GM19240 (cell line): Measurements from ENCODE around the gene GATD1.

ENCODE experiments used
- DNase-seq: peaks from one replicate; pipeline ENCODE4 v3.0.0; 2011; ENCODE audit warnings: low spot score; ENCODE audit not compliant: insufficient read length

The GATD1 gene

GRCh38 chr11:727281-727701 is 50.0 kb downstream of the GATD1 start:
- DNase-seq, result no peak

DNA sequence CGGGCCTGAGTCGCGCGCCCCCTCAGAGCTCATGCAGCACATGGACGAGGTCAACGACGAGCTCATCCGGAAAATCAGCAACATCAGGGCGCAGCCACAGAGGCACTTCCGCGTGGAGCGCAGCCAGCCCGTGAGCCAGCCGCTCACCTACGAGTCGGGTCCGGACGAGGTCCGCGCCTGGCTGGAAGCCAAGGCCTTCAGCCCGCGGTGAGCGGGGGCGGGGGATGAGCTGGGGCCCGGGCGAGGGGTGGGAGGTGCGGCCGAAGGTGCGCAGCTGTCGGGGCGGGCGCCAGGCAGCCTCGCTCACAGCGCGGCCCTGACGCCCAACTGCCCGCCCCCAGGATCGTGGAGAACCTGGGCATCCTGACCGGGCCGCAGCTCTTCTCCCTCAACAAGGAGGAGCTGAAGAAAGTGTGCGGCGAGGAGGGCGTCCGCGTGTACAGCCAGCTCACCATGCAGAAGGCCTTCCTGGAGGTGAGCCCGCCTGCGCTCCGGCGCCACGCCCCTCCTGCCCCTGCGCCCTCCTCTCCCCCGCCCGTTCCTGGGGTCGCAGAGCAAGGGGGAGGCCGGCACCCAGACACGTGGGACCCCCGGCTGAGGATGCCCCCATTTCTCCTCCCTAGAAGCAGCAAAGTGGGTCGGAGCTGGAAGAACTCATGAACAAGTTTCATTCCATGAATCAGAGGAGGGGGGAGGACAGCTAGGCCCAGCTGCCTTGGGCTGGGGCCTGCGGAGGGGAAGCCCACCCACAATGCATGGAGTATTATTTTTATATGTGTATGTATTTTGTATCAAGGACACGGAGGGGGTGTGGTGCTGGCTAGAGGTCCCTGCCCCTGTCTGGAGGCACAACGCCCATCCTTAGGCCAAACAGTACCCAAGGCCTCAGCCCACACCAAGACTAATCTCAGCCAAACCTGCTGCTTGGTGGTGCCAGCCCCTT is 50.7 kb downstream of the GATD1 start:
- DNase-seq, result no peak

- no peak for DNase-seq
Observed at GRCh38 chr11:725624-726202, 51.6 kb downstream of the GATD1 start.

DNA sequence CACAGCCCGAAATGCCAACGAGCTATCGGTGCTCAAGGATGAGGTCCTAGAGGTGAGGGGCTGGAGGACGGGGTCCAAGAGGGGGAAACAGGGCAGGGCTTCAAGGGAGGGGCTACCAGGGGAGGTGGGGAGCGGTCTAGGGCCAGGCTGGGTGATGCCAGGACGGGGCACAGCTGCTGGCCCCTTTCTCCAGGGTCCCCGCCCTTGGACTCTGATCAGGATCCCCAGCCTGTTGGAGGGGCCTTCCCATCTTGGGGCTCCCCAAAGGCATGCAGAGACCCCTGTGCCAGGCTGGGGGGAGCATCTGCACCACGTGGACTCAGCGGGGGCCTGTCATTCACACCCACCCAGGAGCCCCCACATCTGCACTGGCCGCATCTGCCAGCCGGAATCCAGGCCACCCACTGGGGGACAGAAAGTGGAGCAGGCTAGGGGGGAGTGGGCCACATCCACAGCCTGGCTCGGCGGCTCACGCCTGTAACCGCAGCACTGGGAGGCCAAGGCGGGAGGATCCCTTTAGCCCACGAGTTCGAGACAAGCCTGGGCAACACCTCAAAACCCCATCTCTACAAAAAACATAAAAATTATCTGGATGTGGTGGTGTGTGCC is 52.4 kb downstream of the GATD1 start:
- no peak for DNase-seq

GRCh38 chr11:724049-724777 is 53.1 kb downstream of the GATD1 start:
- DNase-seq, result no peak

GRCh38 chr11:723120-723883 is 54.0 kb downstream of the GATD1 start:
- no peak for DNase-seq

DNA sequence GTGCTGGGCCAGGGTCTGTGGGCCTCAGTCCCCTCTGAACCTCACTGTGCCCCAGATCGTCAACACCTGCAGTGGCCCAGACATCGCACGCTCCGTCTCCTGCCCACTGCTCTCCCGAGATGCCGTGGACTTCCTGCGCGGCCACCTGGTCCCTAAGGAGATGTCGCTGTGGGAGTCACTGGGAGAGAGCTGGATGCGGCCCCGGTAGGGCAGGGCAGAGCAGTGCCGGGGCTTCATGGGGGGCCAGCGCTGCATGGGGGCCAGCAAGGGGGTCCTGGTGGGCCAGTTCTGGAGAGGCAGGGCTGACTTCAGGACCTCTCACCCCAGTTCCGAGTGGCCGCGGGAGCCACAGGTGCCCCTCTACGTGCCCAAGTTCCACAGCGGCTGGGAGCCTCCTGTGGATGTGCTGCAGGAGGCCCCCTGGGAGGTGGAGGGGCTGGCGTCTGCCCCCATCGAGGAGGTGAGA is 54.9 kb downstream of the GATD1 start:
- DNase-seq, result no peak

- no peak for DNase-seq
Observed at GRCh38 chr11:721741-722345, 55.4 kb downstream of the GATD1 start.

DNA sequence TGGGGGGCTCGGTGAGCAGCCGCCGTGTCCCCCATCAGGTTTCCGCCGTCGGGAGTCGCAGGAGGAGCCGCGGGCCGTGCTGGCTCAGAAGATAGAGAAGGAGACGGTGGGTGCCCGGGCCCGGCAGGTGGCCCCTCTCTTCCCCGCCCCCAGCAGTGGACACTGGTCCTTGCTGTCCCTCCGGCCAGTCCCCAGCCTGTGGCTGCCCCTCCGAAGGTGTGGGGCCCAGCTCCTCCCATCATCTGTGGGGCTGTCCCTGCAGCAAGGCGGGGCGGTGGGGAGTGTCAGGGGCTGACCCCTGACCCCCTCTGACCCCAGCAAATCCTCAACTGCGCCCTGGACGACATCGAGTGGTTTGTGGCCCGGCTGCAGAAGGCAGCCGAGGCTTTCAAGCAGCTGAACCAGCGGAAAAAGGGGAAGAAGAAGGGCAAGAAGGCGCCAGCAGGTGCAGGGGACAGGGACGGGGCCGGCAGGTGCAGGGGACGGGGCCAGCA is 56.0 kb downstream of the GATD1 start:
- no peak for DNase-seq

GRCh38 chr11:720642-721246 is 56.5 kb downstream of the GATD1 start:
- DNase-seq, result no peak

DNA sequence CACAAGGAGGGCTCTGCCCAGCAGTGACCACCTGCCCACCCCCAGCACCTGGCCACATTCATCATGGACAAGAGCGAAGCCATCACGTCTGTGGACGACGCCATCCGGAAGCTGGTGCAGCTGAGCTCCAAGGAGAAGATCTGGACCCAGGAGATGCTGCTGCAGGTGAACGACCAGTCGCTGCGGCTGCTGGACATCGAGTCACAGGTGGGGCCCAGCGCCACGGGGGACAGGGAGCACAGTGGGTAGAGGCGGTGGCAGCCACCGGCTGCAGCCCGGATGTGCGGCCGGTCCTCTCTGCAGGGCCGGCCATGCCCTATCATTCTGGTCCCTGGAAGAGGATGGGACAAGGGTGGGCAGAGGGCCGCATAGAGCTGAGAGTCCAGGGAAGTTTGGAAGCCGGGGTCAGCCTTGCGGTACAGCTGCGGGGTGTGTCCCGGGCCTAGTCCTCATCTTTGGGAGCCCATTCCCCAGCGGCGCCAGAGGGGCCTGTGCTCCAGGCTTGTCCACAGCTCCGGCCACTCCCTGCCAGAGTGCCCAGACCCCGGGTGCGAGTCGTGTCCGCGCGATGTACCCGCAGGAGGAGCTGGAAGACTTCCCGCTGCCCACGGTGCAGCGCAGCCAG is 57.2 kb downstream of the GATD1 start:
- no peak for DNase-seq

DNA sequence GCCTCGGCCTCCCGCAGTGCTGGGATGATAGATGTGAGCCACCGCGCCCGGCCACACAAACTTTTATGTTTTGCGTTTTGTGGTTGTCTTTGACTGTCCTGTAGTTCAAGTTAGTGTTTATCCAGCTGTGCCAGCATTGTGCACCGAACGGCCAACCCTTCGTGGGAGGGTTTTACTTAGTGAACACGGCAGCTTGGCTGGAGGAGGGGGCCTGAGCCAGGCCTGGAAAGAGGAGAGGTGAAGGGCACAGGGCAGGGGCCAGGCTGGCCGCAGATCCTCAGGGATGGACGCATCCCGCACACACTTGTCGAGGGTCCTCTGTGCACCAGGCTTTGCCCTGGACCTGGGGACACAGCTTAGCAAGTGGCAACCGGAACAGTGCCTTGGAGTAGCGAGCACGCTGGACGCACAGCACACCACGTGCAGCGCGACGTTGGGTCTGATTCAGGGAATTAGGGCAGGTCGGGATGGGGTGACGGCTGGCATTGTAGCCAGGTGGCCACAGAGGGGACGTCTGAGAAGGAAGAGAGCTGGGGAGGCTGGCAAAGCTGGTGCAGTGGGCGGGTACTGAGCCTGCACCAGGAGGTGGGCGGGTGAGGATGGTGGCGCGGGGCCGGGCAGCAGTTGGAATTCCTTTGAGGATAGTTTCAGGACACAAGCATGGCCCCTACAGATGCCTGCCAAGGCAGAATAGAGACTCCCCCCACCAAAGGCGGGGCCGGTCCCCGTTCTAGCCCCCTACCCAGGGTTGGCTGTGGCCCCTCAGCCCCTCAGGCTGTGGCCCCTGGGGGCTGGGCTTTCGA is 57.9 kb downstream of the GATD1 start:
- DNase-seq, result no peak
